Activated T-cell treated with anti-CD3 and anti-CD28 coated beads, Interleukin-2, amount 50 U/mL, for 1 hour (primary cell): ENCODE measurements around the gene POU6F2.

Experiments used
- DNase-seq: peaks from one replicate; pipeline ENCODE4 v3.0.0-alpha.2; 2020

Gene POU6F2

DNA sequence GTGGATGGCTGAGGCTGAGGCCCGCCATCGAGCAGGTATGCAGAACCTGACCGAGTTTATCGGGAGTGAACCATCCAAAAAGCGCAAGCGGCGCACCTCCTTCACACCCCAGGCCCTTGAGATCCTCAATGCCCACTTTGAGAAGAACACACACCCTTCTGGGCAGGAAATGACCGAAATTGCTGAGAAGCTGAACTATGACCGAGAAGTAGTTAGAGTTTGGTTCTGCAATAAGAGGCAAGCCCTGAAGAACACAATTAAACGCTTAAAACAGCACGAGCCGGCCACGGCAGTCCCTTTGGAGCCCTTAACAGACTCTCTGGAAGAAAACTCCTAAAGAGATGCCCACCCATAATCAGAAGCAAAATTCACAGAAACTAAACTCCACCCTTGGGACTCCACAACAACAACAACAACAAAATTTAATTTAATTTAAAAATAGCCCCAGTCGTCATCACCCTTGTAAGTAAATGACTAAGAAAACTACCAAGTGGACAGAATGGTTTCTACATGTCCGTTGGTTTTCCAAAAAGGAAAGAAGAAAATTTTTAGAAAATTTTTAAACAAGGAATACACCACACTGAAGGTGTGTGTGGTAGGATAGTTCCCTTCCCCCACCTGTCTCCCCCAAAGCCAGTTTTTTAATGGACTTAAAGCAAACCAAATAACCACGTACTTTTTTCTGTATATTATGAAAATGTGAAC lies 486.8 kb downstream of the POU6F2 start:
- no peak for DNase-seq

DNA sequence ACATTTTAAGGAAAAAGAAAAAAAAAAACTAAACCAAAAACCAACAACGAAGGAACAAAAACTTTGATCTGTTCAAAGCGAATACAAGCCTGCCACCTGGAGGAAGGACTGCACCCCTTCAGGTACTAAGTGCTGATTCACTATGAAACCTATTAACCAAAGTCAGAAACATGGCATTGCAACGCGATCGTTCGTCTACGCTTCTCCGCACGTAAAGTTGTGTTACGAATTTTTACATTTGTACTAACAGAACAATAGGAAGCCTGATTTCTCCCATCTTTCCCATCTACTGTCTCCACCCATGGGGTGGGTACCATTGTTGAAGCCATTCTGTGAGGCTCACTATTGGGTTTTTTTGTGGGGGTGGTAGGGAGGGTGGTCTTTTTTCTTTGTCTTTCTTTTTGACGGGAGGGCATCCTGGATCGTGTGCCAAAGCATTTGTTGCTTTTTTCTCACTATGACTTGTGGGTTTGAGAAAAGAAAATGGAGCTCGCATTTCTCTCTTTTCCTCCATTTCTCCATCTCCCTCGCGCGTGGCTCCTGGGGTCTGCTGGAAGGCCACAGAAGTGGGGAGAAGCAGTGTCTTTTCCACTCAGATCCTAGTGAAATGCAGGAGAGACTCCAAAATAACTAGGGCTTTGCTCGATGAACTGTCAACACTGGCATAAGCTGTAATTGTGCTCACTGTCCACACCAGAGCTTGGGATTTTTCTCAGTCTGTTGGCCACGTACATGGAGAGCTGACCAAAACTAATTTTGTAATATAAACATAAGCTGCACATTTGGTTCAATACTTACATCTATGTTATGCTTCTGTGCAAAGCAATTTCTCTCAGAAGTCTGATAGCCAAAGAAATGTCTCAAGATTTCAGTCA lies 487.6 kb downstream of the POU6F2 start:
- DNase-seq: no peak

DNA sequence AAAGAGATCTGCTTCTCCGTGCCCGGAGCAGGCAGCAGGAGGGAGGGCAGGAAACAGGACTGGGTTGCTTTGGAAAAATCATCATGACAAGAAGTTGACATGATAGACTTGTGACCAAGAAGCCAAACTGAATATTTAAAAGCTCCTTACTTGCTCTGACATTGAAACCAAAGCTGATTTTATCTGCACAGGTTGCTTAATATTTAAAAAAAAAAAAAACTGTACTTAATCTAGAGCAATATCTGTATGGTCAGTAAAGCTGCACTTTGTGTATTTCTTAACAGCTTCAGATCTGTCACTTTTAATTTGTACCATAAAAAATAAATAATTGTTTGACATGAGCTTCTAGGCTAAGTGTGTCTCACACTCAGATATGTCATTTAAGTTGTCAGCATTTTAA lies 490.6 kb downstream of the POU6F2 start:
- DNase-seq: no peak

DNA sequence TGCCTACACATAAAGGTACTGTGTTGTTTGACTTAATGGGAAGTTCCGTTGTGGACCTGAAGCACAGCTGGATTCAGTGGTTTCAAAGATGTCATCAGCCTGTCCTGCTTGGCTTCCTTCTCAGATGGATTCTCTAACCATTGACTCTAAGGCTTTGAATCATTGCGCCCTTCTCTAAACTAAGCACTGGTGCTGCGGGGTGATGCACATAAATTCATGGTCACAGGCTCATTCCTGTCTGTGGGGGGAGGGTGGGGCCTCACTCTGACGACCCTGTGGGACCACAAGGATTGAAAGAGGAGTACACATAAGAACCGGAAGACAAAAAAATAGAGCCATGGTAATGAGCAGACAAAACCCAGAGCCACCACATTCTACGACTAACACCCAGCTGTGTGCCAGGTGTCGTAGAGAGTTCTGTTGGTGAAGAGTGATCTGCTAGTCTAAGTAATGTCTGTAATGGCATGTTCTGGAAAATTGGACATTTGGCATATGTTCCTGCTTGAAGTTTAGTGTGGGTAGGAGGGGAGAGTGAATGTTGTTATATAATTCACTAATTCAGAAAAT lies 491.2 kb downstream of the POU6F2 start:
- no peak for DNase-seq

DNA sequence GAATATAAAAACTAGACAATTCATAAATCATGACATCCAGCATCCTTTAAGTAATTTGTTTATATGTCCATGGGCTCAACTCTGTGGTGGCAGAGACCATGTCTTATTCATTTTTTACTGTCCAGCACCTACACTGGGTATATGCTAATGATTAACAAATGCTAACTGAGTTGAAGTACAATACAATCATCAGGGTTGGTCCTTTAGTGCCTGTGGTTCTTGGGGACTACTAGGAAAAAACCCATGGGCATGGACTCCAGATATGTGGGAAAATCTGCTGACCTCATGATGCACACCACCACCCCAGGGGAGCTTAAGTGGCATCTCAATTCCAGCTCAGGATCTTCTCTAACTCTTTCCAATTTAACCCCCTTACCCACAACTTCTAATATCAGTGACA lies 503.2 kb downstream of the POU6F2 start:
- no peak for DNase-seq

DNA sequence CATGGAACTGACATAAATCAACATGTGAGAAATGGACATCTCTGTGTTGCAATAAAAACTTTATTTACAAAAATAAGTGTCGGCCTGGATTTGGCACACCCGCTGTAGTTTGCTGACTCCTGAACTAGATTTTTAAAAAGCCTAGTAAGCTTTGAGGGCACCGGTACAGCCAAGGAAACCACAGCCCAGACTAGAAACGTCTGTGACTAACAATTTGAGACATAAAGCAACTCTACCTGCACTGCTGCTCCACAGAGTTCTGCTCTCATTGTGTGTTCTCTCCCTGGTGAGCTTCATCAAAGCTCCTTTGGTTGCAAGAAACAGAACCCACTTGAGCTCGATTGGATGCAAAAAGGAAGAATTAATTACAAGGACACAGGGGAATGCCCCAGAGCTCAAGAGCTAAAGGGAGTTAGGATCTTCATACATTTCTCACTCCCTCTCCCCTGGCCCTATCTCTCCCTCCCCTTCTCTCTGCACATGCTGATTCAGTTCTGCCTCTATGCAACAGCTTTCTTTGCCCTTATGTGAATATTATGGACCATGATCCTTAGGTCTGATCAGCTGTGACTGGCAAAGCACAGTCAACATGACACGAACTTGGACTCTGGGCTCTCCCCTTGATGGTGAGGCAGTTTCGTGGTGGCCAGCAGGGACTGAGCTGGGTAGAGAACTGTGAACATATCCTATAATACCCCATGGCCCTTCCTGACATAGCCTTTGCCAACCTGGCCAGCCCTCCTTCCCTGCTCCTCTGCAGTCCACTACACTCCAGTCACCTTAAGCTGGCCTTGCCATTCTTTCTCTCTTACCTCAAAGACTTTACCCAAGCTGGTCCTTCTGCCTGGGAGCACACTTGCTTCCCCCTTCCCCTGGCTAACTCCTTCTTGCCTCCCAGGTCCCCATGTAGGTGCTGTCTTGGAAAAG lies 511.0 kb downstream of the POU6F2 start:
- no peak for DNase-seq

DNA sequence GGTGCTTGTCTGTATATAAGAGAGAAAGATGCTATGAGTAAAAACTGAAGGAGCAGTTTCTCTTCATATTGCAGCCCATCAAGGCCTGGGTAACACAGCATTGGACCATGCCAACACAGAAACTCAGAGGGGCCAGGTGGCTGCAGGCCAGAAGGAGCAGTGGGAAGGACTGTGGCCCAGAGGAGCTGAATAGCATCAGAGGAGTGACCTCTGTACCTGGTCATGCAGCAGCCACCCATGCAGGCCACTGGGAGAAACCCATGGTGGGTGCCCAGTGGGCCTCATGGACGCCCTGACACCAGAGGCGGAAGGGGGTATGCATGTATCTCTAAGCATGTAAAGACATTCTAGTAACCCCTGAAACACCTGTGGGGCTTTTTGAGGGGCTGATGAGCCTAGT lies 512.6 kb downstream of the POU6F2 start:
- DNase-seq: no peak

DNA sequence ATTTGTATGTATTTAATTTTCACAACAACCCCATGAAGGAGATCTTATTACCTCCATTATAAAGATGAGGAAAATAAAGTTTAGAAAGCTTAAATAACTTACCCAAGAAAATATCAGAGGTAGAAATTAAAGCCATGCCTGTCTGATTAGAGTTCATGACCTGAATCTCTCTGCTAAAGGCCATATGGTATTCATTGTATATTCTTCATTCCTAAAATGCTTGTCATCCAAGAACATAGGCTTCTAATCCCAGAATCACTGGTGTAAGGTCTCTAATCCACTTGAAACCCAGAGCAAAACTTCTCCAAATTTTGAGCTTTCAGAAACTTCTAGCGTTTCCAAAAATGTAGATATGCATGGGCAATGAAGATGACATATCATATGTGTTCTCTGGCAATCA lies 516.2 kb downstream of the POU6F2 start:
- no peak for DNase-seq

DNA sequence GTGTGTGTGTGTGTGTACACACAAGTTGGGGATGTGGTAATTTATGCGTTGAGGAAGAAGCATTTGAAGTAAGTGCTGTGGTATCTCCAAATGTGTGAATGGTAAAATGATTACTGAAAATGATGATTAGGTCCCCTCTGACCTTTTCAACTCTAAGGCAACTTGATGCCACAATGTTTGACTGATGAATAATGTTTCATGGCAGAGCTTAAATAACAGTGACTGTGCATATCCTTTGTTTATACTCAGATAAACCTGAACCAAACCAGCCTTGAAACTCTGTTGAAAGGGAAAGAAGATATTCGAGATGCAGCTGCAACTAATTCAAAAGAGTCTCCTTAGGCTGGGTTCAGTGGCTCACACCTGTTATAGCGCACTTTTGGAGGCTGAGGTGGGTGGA lies 523.6 kb downstream of the POU6F2 start:
- no peak for DNase-seq

DNA sequence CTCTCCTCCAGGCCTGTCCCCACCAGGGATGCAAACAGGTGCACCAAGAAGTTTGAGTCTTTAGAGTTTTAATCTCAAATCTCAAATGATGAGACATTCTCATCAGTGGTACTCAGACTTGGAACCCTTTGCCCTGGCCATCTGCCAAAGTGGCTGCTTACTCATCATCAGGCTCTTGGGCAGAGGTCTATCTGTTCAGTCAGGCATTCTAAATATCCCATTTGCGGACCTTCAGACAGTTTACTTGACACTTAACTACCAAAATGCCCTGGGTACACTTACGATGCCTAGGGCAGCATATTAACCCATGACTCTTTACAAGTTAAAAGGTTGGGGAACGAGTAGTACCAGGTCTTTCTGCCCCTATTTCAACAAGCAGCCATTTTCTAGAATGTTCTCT lies 527.3 kb downstream of the POU6F2 start:
- DNase-seq: no peak

DNA sequence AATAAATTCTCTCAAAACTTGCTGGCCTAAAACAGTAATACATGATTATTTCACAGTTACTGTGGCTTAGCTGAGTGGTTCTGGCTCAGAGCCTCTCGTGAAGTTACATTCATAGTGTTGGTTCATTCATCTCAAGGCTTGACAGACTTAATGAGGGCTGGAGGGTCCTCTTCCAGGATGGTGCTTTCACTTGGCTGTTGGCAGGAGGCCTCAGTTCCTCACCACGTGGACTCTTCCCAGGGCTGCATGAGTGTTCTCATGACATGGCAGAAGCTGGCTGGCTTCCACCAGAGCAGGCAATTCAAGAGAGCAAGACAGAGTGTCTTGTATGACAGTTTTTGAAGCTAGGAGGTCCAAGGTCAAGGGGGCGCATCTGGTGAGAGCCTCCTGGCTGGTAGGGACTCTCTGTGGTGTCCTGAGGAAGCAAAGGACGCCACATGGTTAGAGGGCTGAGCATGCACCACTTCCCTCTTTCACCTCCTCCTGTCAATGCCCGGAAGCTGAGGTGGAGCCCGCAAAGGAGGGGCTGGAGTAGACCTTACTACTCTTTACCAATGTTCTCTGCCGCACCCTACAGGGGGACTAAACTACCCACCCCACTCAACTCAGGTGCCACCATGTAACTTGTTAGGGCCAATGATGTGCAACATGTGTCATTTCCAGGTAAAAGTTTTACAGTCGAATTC lies 530.3 kb downstream of the POU6F2 start:
- no peak for DNase-seq

DNA sequence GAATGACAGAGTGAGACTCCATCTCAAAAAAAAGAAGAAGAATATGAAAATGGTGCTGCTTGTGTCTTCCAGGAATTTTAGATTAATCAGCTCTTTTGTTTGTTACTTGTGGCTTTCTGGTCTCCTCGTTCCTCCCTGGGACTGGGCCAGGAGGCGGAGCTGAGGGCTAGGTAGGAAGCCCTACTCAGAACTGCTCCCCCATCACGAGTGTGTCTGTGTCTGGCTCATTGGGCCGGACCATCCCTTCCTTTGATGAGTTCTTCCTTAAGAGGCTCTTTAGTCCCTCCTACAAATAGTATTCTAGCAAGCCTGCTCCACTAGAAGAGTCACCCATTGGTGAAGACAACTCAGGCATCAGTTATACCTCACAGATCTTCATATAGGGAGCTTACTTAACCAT lies 531.7 kb downstream of the POU6F2 start:
- DNase-seq: no peak

DNA sequence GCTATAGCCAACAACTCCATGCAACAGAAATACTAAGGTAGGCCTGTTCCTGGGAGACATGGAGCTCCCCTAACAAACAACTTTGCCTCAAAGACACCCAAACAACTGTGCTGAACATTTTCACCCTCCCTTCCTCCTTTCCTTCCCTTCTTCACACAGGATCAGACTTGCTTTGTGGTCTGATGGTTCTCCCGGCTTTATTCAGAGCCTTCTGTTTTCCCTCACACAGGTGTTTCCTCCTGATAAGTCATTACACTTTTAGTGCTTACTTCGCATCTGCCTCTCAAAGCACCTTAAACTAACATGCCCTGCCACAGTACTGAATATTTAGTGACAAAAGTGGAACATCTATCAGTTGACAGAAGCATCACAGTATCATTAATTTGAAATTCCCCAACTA lies 532.2 kb downstream of the POU6F2 start:
- no peak for DNase-seq

DNA sequence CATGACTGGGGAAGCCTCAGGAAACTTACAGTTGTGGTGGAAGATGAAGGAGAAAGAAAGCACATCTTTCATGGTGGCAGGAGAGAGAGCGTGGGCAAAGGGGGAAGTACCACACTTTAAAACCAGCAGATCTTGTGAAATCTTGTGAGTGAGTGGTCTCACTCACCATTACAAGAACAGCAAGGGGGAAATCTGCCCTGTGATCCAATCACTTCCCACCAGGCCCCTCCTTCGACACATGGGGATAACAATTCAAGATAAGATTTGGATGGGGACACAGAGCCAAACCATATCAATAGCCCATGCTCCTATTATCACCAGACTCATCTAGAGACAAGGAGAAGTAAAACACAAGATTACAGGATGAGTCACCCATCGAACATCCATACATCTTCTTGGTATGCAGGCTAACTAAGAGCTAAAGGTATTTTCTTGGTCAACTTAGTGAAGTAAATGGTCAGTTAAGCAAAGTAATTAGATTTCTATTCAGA lies 533.2 kb downstream of the POU6F2 start:
- DNase-seq: no peak

DNA sequence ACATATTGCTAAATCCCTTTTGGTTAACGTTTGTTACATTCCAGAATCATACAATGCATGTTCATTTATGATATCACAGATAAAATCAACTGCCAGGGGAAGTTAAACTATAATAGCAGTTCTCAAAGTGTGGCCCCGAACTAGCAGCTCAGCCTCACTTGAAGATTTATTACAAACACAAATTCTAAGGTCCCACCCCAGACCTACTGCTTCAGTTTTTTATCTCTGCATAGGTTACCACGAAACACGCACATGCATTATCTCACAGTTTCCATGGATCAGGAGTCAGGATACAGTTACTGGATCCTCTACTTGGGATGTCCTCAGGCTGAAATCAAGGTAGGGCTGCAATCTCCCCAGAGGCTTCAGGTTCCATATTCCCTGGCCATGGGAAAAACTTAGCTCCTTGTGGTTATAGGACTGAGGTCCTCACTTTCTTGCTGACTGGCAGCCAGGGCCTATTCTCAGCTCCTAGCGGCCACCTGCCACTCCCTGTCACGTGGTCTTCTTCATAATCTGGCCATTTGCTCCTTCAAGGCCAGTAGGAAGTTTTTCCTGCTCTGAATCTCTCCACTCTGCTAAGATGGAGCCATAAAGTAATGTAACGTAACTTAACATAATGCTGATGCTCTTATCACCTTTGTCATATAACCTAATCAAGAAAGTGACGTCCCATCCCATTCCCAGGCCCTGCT lies 538.0 kb downstream of the POU6F2 start:
- DNase-seq: no peak

DNA sequence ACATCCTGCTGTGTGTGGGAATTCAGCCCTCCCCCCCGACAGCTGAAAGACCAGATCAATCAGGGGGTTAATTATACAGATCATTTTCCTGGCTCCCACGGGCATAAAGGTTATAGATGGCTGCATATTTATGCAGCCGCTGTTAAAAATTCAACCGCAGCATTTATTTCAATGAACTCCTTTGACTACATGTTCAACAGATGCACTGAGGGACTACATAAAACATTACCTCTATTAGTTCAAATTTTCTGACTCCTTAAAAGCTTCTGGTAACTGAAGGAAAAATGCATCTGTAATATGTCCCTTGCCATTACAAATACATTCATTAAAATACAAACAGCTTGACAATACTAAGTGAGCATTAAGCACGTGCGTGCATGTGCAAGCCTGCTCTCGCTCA lies 538.8 kb downstream of the POU6F2 start:
- no peak for DNase-seq

DNA sequence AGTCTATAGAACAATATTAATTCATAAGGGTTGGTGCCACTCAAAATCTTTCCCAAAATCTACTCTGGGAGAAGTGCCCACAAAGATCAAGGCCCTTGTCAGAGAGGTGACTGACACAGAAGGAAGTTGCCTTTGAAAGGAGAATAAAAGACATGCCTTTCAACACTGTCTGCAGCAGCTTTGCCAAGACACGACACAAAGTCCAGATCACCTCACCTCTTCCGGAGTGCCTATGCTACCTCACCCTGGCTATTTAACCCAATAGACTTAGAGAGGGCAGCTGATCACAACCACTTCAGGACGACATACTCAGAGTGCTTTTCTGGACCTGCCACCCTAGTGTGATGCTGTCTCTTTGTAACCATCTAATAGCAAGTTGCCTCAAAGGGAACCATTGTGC lies 539.5 kb downstream of the POU6F2 start:
- DNase-seq: no peak
